NCI-H2227 treated with DMSO at 0.1 percent for 48 hours (cell line): ENCODE results near the gene PDLIM4.

Experiments used
- DNase-seq: peaks from one replicate; lab custom pipeline; 2025; lab: John Stamatoyannopoulos, UW

The PDLIM4 gene

GRCh38 chr5:132253452-132254320 lies 3.8 kb upstream of the PDLIM4 start:
- no peak for DNase-seq

- no peak for DNase-seq
These were observed 3.0 kb upstream of the PDLIM4 start for GRCh38 chr5:132254321-132254977.

GRCh38 chr5:132256086-132256782 lies 1.3 kb upstream of the PDLIM4 start:
- DNase-seq, result no peak

- DNase-seq, result no peak
These were observed 739 bp upstream of the PDLIM4 start for GRCh38 chr5:132256783-132257130.

- no peak for DNase-seq
These were observed 889 bp downstream of the PDLIM4 start for GRCh38 chr5:132258102-132259068.

- peak; percentile 6 for DNase-seq
These were observed 1.8 kb downstream of the PDLIM4 start for GRCh38 chr5:132259069-132259851.

- DNase-seq, result no peak
These were observed 2.6 kb downstream of the PDLIM4 start for GRCh38 chr5:132260051-132260450.

GRCh38 chr5:132260714-132261551 lies 3.4 kb downstream of the PDLIM4 start:
- DNase-seq, result no peak

GRCh38 chr5:132261881-132262845 lies 4.7 kb downstream of the PDLIM4 start:
- DNase-seq, result no peak

GRCh38 chr5:132262882-132263547 lies 5.5 kb downstream of the PDLIM4 start:
- DNase-seq, result no peak

- DNase-seq, result no peak
These were observed 6.2 kb downstream of the PDLIM4 start for GRCh38 chr5:132263548-132264261.

GRCh38 chr5:132264546-132265335 lies 7.2 kb downstream of the PDLIM4 start:
- no peak for DNase-seq

- DNase-seq, result no peak
These were observed 8.0 kb downstream of the PDLIM4 start for GRCh38 chr5:132265336-132266030.

- no peak for DNase-seq
These were observed 8.7 kb downstream of the PDLIM4 start for GRCh38 chr5:132266031-132266835.

GRCh38 chr5:132266836-132267160 lies 9.3 kb downstream of the PDLIM4 start:
- DNase-seq, result no peak
